DMS 273 (cell line): ENCODE measurements around the gene AGPAT3.

ENCODE experiments used
- DNase-seq: peaks from one replicate; lab custom pipeline; 2025; ENCODE audit not compliant: unreplicated experiment; lab: John Stamatoyannopoulos, UW

The AGPAT3 gene

DNA sequence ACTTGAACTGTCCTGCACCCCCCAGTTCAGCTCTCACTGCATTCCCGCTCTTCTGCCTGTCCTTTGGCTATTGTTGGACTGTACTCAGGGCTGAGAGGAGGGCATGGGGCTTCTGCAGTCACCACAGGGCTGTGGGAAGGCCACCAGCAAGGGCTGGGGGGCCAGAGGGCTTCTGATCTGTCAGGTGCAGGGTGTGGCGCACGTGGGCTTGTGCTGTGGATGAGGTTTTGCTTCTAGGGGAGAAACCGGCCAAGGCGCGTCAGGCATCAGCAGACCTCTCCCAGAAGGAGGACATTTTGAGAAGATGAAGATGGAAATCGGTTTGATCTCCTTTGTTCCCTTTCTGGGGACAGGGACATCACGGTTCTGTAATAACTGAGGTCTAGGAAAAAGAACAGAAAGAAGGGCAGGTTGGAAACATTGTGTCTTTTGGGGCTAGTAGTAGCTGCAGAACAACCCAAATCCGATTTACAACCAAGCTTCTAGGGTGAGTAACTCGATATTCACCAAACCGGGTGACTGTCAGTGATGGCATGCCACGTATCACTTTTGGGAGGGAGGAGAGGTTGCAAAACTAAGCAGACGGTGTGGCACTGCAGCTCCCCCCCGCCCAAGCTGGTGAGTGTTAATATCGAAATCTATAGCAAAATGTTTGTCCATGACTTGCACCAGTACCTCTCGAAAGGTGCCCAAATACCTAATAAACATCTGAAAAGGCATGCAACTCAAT, 40.9 kb downstream of the AGPAT3 start:
- no peak for DNase-seq

- DNase-seq = no peak
These were observed 41.8 kb downstream of the AGPAT3 start for GRCh38 chr21:43906585-43907370.

DNA sequence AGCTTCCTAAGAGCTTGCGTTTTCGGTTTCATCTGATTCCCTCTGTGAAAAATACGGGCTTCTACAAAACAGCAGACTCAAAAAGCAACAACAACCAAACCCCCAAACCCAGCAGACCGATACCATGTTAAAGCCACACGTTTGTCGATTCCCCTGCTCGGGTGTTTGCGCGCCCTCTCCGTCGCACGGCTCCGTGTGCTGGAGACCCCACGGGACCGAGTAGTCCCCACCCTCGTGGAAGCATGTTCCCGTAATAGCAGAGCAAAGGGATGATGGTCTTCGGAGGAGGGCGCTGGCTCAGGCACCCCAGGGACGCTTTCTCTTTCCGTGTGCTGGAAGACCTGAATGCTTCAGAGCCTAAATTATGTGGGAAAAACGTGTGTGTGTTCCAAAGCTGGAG, 42.7 kb downstream of the AGPAT3 start:
- DNase-seq = no peak

DNA sequence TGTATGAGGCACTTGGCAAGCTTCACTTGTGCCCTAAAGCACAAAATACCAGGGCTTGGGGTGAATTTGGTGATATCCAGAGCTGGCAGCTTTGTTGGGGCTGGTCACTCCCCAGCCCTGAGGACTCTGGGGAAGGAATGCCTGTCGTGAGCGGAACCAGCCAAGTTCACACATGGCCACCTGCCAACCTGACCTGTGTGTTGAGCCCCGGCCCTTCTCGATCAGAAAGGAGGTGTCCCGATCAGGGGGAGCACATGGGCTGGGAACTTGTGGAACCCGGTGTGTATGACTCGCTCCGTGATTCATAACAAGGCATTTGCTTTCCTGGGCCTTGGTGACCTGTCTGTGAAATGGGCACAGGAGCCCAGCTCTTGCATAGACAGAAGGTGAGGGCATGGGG, 43.1 kb downstream of the AGPAT3 start:
- no peak for DNase-seq

DNA sequence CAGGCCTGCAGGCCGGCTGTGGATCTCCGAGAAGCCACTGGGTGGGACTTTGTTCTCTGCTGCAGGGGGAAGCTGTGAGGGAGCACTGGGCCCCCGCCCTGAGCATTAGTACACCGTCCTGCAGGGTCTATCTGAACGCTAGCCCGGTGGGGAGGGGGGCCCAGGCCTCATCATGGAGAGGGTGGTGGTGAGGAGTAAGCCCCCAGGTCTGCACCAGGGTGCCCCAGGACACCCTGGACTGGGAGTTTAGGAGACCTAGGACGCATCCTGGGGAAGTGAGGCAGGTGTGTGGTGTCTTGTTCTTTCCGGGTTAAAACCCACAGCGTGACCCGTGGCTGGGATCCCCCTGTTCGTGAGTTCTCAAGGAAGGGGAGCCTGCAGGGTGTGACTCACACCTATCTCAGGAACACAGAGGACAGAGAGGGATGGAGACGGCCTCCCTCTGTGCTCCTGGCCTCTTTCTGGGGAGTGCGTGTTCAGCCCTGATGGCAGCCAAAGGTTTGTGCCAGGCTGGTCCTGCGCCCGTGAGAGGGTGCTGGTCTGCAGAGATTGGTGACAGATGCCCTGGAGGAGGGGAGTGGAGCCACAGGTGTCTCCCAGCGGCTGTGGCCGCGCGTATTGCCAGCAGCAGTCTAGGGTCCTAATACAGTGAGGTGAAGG, 44.8 kb downstream of the AGPAT3 start:
- DNase-seq = no peak

GRCh38 chr21:43910460-43910859, 45.4 kb downstream of the AGPAT3 start:
- DNase-seq = no peak

DNA sequence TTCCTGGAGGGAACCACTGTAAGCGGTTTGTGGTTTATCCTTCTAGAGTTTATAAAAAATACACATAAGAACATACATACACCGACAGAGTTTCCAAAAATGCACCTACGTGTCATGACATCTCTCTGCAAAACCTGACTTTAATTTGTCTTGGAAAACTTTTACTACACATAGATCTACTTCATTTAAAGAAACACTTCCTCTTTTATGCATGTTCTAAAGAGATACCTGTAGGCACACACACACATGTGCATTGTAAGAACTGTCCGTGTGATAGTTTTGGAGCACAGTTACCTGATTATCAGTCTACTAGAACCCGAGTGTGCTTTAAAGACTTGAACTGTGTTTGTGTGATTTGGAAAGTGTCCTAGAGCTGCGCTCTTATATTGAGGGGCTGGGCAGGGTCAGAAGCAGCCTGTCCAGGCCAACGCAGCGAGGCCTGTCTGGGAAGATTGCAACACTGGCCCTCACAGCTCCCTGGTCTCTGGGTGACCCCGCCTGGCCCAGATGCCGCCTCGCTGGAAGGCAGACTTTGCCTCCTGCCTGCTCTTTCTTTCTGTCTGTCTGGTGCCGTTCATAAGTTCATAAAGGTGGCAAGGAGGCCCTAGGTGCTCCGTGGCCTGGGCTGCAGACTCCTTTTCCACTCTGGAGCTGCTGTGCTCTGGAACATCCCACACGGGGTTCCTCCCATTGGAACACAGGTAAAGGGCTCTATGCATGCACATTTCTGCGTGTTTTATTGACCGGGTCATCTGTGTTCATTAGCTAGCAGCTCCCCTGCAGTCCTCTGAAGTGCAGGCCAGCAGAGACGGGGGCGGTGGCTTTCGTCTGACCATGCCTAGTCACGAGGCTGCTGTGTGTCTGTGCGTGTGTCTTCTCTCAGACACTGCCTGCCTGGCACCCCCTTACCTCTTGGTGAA, 46.3 kb downstream of the AGPAT3 start:
- no peak for DNase-seq

GRCh38 chr21:43911935-43912487, 47.0 kb downstream of the AGPAT3 start:
- DNase-seq = no peak

DNA sequence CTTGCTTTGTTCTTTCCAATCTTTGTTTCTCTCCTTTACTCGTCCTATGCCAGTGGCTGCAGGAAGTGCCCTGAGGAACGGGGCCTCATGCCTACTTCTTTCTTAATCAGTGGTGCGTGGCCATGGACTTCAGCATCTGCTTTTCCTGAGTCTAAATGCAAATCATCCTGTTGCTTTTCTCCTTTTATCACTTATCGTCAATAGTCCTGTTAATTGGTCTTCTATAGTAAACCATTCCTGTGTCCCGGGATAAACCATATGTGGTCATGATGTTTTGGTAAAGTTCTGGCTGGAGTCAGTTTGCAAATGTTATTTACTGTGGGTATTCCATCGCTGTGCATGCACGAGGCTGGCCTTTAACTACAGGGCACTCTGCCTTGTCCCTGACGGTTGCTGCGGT, 47.5 kb downstream of the AGPAT3 start:
- DNase-seq = no peak

DNA sequence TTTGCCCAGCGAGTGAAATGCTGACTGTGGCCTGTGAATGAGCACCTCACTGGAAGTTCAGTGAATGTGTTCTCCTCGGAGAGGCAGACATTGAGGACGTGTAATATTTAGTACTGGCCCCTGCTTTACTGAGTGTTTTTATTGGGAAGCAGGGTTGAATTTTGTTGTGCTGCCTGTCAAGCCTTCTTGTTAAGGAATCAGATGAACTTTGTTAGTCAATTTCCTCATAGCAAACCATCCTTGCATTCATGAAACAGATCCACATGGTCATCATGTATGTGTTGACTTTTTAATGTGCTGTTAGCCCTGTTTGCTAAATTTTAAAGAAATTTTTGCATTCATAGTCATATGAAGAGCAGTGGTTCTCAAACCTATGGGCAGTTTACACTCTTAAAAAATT, 47.9 kb downstream of the AGPAT3 start:
- no peak for DNase-seq

GRCh38 chr21:43913928-43914327, 48.9 kb downstream of the AGPAT3 start:
- DNase-seq = no peak

GRCh38 chr21:43916076-43916475, 51.1 kb downstream of the AGPAT3 start:
- no peak for DNase-seq

- DNase-seq = no peak
These were observed 51.9 kb downstream of the AGPAT3 start for GRCh38 chr21:43916691-43917514.

- DNase-seq = no peak
These were observed 52.7 kb downstream of the AGPAT3 start for GRCh38 chr21:43917515-43918384.

GRCh38 chr21:43918385-43918947, 53.4 kb downstream of the AGPAT3 start:
- DNase-seq = no peak

- DNase-seq = no peak
These were observed 54.3 kb downstream of the AGPAT3 start for GRCh38 chr21:43919283-43919682.

DNA sequence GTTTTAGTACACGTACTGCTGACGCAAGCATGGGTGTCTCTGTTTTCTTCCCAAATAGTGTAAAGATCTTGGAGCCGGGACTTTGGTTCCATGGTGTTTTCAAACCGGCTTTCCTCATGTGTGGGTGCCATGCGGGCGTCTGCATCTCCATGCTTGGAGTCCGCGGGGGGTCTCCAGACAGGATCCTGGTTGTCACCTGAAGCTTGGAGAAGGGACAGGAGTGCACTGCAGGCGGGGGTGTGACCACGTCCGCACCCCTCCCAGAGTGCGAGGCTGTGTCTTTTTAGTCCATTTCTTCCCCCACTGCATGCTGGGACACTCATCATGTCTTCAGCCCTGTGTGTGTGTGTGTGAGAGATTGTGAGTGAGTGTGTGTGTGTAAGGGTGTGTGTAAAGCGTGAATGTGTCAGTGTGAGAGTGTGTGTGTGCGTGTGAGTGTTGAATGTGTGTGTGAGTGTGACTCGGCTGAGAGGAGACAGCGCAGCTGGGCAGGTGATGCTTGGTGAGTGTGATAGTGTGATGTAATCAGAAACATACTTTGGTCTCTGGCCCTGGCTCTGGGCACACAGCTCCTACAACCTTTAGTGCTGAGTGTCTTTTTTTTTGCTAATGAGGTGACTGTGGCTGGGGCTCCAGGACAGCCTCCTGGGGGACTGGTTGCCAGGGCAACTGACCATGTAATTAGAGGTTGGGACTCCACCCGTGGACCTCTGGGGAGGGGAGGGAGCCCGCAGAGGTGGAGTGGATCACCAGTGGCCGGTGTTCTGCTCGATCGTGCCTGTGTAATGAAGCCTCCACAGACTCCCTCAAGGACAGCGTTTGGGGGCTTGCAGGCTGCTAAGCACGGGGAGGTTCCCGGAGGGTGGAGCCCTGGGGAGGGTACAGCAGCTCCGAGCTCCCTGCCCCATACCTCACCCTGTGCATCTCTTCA, 55.1 kb downstream of the AGPAT3 start:
- DNase-seq = no peak
